Lower leg skin (tissue), 4 donors: Measurements from ENCODE around the gene LY6G6C. TPM values are rescaled to one million over a fixed set of nuclear protein-coding genes. Genes with fewer than 3 reads are reported as not detected.

Source experiments
- DNase-seq, 2 donors: peaks; one replicate each; pipeline ENCODE4 v3.0.0-alpha.2; 2019; ENCODE audit warnings: low spot score in 2 of 2
- H3K4me3 ChIP-seq: fragments of 200-600 bp; sonication (generic); 2 replicates; pipeline ENCODE4 v1.5.1; 2017; ENCODE audit warnings: mild to moderate bottlenecking, low read depth; ENCODE audit not compliant: poor library complexity, severe bottlenecking
- CTCF ChIP-seq, 3 donors: fragments of 450-650 bp; IDR thresholded peaks; one replicate each; pipeline ENCODE4 v1.5.1; 2016; ENCODE audit warnings: antibody characterized with exemption in 3 of 3, mild to moderate bottlenecking in 3 of 3, moderate library complexity in 2 of 3
- POLR2A ChIP-seq, 2 donors: fragments of 450-650 bp; IDR thresholded peaks; one replicate each; pipeline ENCODE4 v1.6.1; 2016 to 2017; ENCODE audit warnings: antibody characterized with exemption in 2 of 2, mild to moderate bottlenecking in 1 of 2, moderate library complexity in 1 of 2
- WGBS, 2 donors: methylation state at CpG; one replicate each; pipeline ENCODE4 v1.1.5; 2018; 5-methylcytosine and 5-hydroxymethylcytosine counted together
- intact Hi-C: fragments of 100-400 bp; cut with DNase I; formaldehyde crosslinking; loops from one replicate; pipeline ENCODE4 v1.15.0; 2023; ENCODE audit warnings: low total_unique reads
- total RNA-seq, 4 donors: library from RNA; depleted of rRNA; stranded (reverse); fragments of >200 nt; gene quantifications; one replicate each; pipeline ENCODE4 v1.1.0, GENCODE V29; 2016

LY6G6C gene
- total RNA-seq, 4 donors from 2014 or later = 189 to 513 (median 237) TPM

GRCh38 chr6:31762356-31762755, 40.8 kb upstream of the LY6G6C start, which contains the start of gene SAPCD1:
Gene SAPCD1 (plus strand): TSS chr6:31762656. CDS start chr6:31763055, 399 bp downstream.
- no peak for DNase-seq
- TF ChIP-seq POLR2A (IDR thresholded peaks at IDR 0.05) (no peak), CTCF (IDR thresholded peaks at IDR 0.05) (no peak)
- intact Hi-C loops = no loop called here
- WGBS, 2 donors = 78 to 80% methylated on average over 4 of the region's 4 CpGs
- no peak within 1 kb of the TSS for H3K4me3 ChIP-seq

GRCh38 chr6:31761343-31761742, 39.8 kb upstream of the LY6G6C start:
- WGBS, 2 donors = 95 to 97% methylated on average over 8 of the region's 8 CpGs

GRCh38 chr6:31760790-31761189, 39.2 kb upstream of the LY6G6C start:
- TF ChIP-seq POLR2A (IDR thresholded peaks at IDR 0.05) (no peak), CTCF (IDR thresholded peaks at IDR 0.05) (no peak)
- no peak for DNase-seq
- no peak overlapping the region for H3K4me3 ChIP-seq
- 89 to 92% methylated on average over 5 of the region's 5 CpGs for WGBS, 2 donors
- intact Hi-C loops = no loop called here

More at GRCh38 chr6:31761343-31761742, 39.8 kb upstream of the LY6G6C start:
- intact Hi-C loops = no loop called here
- H3K4me3 ChIP-seq = no peak overlapping the region
- TF ChIP-seq POLR2A (IDR thresholded peaks at IDR 0.05) (no peak), CTCF (IDR thresholded peaks at IDR 0.05) (no peak)
- no peak for DNase-seq

GRCh38 chr6:31758281-31758680, 36.7 kb upstream of the LY6G6C start:
- H3K4me3 ChIP-seq = no peak overlapping the region
- DNase-seq = no peak
- no peak for TF ChIP-seq POLR2A (IDR thresholded peaks at IDR 0.05)
- TF ChIP-seq CTCF (IDR thresholded peaks at IDR 0.05) = no peak
- intact Hi-C loops = no loop called here
- 92 to 96% methylated on average over 2 of the region's 2 CpGs for WGBS, 2 donors

GRCh38 chr6:31752739-31753319, 31.3 kb upstream of the LY6G6C start:
- H3K4me3 ChIP-seq = no peak overlapping the region
- WGBS, 2 donors = 73 to 78% methylated on average over 8 of the region's 8 CpGs
- no peak for DNase-seq
- TF ChIP-seq POLR2A (IDR thresholded peaks at IDR 0.05) = no peak
- TF ChIP-seq CTCF (IDR thresholded peaks at IDR 0.05) = no peak
- intact Hi-C loops = no loop called here
